Astrocyte (in vitro differentiated cells and primary cell): Measurements from ENCODE around the gene IQGAP2.

Source experiments
- EZH2 ChIP-seq: IDR thresholded peaks from 2 replicates; pipeline ENCODE4 v1.6.1; 2012; ENCODE audit warnings: mild to moderate bottlenecking, low read length, inconsistent platforms; ENCODE audit not compliant: insufficient read depth
- TF ChIP-seq, protein P1 (sequence below): IDR thresholded peaks from 2 replicates; pipeline ENCODE4 v1.5.1; 2011; ENCODE audit warnings: low read depth, mild to moderate bottlenecking, inconsistent platforms, low read length, moderate library complexity; ENCODE audit not compliant: insufficient read depth

DNA sequence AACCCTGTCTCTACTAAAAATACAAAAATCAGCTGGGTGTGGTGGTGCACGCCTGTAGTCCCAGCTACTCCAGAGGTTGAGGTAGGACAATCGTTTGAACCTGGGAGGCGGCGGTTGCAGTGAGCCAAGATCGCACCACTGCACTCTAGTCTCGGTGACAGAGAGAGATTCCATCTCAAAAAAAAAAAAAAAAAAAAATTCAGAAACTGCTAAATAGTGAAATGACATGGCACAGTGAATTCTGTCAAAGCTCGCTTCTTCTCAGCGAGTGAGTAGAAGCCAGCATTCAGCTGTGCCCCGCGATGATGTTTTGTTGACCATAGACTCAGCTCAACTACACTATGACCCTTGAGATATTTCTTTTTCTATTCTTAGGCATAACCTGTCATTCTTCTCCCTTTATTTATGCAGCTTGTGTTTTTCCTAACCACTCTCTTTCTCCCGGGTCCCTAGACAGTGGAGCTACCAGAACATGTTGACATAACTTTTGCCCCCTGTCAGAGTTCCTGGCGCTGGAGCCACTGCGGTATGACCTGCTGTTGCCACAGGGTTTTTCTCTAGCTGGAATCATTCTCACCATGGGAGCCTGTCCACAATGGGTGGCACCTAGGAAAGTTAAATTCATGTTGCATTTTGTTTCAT is 13.5 kb upstream of the IQGAP2 start:
- TF ChIP-seq, protein P1, sequence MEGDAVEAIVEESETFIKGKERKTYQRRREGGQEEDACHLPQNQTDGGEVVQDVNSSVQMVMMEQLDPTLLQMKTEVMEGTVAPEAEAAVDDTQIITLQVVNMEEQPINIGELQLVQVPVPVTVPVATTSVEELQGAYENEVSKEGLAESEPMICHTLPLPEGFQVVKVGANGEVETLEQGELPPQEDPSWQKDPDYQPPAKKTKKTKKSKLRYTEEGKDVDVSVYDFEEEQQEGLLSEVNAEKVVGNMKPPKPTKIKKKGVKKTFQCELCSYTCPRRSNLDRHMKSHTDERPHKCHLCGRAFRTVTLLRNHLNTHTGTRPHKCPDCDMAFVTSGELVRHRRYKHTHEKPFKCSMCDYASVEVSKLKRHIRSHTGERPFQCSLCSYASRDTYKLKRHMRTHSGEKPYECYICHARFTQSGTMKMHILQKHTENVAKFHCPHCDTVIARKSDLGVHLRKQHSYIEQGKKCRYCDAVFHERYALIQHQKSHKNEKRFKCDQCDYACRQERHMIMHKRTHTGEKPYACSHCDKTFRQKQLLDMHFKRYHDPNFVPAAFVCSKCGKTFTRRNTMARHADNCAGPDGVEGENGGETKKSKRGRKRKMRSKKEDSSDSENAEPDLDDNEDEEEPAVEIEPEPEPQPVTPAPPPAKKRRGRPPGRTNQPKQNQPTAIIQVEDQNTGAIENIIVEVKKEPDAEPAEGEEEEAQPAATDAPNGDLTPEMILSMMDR: no peak
- no peak for TF ChIP-seq EZH2
